ENCODE results near the gene PRKCA.

Gene PRKCA

DNA sequence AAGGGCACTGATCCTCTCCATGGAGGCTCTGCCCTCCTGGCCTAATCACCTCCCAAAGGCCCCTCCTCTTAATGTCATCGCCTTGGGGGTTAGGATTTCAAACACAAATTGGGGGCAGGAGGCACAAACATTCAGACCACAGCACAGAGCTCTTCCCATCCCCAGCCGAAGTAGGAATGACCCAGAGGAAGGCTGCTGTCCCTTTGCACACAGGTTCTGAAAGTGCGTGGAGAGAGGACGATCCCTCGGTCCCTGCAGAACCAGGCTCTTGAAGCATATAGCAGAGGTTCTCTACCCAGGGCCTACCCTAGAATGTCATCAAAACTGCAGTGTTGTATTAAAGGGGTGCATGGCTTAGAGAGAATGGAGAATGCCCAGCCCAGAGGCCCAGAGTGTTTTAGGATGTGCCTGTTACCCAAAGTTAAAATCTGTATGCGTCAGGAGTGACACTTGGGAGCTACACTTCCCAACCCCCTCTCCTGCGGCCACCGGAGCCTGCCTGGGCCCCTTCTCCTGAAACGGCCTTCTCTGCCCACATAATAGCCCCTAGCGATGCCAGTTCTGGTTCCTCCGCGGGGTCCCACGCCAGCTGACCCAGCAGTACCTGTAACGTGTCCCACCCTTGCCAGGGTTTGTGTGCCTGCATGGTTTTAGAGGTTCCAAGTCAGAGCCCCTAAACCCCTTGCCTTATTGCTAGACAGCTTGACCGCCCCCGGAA is 373.0 kb downstream of the PRKCA start:
- TF ChIP-seq, protein P1, sequence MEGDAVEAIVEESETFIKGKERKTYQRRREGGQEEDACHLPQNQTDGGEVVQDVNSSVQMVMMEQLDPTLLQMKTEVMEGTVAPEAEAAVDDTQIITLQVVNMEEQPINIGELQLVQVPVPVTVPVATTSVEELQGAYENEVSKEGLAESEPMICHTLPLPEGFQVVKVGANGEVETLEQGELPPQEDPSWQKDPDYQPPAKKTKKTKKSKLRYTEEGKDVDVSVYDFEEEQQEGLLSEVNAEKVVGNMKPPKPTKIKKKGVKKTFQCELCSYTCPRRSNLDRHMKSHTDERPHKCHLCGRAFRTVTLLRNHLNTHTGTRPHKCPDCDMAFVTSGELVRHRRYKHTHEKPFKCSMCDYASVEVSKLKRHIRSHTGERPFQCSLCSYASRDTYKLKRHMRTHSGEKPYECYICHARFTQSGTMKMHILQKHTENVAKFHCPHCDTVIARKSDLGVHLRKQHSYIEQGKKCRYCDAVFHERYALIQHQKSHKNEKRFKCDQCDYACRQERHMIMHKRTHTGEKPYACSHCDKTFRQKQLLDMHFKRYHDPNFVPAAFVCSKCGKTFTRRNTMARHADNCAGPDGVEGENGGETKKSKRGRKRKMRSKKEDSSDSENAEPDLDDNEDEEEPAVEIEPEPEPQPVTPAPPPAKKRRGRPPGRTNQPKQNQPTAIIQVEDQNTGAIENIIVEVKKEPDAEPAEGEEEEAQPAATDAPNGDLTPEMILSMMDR (IDR thresholded peaks at IDR 0.05; ENCODE audit: extremely low read depth, missing control alignments): no peak
- DNase-seq (ENCODE audit: low spot score): no peak

DNA sequence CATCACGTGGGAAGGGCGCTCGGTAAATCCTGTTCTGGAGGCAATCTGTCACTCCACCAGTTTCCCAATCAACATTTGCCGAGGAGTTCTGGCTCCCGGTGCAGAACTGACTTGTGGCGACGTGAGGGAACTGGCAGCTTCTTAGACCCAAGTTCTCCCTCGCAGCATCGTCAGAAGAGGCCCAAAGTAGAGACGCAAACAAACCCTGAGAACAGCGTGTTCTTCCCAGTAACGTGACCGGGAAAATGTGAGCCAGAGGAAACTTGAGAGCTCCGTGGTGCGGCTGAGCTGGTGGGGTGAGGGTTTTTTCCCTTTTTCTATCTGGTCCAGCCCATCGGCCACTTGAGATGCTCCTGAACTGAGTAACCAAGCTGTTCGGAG is 373.6 kb downstream of the PRKCA start:
- no peak for DNase-seq (ENCODE audit: low spot score)
- TF ChIP-seq, protein P1 (IDR thresholded peaks at IDR 0.05; ENCODE audit: extremely low read depth, missing control alignments): no peak

DNA sequence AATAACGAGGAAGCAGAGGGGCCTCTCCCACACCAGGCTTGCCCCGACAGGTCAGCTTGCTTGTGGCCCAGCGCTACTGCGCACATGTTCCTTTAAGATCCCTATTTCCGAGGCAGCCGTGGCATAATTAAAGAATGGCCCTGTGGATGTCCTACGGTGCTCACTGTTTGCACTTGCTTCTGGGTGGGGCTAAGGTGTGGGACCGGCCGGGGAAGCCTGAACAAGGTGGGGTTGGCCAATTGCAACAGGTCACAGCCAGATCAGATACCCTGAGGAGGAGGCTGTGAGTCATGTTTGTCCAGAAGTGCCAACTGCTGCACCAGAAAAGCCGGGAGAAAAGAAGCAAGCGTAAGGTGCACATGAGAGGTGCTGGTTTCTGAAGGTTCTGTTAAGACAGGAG is 374.0 kb downstream of the PRKCA start:
- TF ChIP-seq, protein P1 (IDR thresholded peaks at IDR 0.05; ENCODE audit: extremely low read depth, missing control alignments): no peak
- DNase-seq (ENCODE audit: low spot score): no peak

DNA sequence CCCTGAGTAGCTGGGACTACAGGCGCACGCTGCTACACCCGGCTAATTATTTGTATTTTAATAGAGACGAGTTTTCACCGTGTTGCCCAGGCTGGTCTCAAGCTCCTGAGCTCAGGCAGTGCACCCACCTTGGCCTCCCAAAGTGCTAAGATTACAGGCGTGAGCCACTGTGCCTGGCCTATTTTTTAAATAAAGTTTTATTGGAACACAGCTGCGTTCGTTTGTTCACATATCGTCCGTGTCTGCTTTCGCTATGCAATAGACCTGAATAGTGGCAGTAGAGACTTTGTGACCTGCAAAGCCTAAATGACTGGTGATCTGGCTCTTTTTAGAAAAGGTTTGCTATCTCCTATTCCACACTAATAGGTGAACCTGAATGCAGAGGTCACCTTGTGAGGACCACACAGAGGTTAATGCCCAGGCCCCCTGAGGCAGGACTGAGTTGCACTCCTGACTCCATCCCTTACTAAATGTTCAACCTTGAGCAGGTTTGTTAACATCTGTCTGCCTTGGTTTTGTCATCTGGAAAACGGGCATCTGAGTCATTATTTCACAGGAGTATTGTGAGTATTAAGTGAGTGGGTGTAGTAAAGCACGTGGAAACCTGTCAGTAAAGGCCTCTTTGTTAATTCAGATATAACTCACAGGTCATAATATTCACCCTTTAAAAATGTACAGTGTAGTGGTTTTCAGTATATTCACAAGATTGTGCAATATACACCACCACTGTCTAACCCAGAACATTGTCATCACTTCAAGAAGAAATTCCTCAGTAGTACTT is 375.0 kb downstream of the PRKCA start:
- TF ChIP-seq, protein P1 (IDR thresholded peaks at IDR 0.05; ENCODE audit: extremely low read depth, missing control alignments): no peak
- no peak for DNase-seq (ENCODE audit: low spot score)

DNA sequence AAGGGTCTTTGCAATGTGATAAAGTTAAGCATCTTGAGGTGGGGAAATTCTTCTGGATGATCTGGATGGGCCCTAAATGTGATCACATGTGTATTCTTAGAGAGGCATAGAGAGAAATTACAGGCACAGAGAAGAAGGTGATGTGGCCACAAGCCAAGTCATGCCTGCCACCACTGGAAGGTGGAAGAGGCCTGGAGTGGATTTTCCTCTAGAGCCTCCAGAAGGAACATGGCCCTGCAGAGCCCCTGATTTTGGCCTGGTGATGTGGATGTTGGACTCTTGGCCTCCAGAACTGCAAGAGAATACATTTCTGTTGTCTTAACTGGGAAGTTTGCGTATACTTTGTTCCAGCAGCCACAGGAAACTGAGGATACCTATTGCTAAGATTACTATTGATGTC is 375.6 kb downstream of the PRKCA start:
- DNase-seq (ENCODE audit: low spot score): no peak
- TF ChIP-seq, protein P1 (IDR thresholded peaks at IDR 0.05; ENCODE audit: extremely low read depth, missing control alignments): no peak

DNA sequence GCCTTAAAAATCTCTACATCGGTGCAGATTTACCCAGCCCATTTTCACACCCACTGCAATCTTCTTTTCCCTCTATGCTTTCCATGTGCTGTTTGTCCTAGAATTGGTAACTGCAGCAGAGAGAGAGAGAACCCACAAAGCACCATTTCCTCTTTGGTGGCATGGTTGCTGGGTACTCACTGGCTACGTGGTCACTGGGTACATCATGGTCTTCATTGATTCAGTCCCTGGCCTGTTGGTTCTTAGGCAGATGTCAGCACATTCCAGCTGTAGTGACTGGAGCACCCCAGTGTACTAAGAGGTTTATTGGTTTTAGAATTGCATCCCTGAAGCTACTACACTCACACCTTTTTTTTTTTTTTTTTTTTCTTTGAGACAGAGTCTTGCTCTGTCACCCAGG is 376.4 kb downstream of the PRKCA start:
- no peak for DNase-seq (ENCODE audit: low spot score)
- TF ChIP-seq, protein P1 (IDR thresholded peaks at IDR 0.05; ENCODE audit: extremely low read depth, missing control alignments): no peak

Data from GM20000 (cell line).